Neural cell (in vitro differentiated cells): ENCODE data around the gene CACNA2D2. TPM values are rescaled to one million over a fixed set of nuclear protein-coding genes. Genes with fewer than 3 reads are reported as not detected.

Experiments used
- H2AFZ ChIP-seq: fragments of 200-600, 300-800 bp; sonication (generic), shearing (Covaris generic); 2 replicates; pipeline ENCODE4 v1.6.0; 2014; ENCODE audit warnings: low read depth, mild to moderate bottlenecking, antibody characterized with exemption, low read length, moderate library complexity
- H3F3A ChIP-seq: fragments of 200-600 bp; shearing (Covaris generic); 2 replicates; pipeline ENCODE4 v1.6.1; 2016; ENCODE audit warnings: mild to moderate bottlenecking, moderate library complexity, mixed read lengths, antibody characterized with exemption, low read length; ENCODE audit not compliant: insufficient read depth, poor library complexity, severe bottlenecking
- H3K27ac ChIP-seq: fragments of 200-600, 300-800 bp; sonication (generic), shearing (Covaris generic); 2 replicates; pipeline ENCODE4 v1.5.1; 2014; ENCODE audit warnings: mild to moderate bottlenecking, low read length, moderate library complexity
- H3K27me3 ChIP-seq: fragments of 300-800, 200-600 bp; sonication (generic), shearing (Covaris generic); 2 replicates; pipeline ENCODE4 v1.6.0; 2014; ENCODE audit warnings: mild to moderate bottlenecking, low read depth, low read length, moderate library complexity; ENCODE audit not compliant: insufficient read depth
- H3K36me3 ChIP-seq: fragments of 300-800, 200-600 bp; sonication (generic), shearing (Covaris generic); 2 replicates; pipeline ENCODE4 v1.5.1; 2014; ENCODE audit warnings: mild to moderate bottlenecking, antibody characterized with exemption, low read length, moderate library complexity; ENCODE audit not compliant: insufficient read depth
- H3K4me2 ChIP-seq: fragments of 300-800, 200-600 bp; sonication (generic), shearing (Covaris generic); 2 replicates; pipeline ENCODE4 v1.6.0; 2014; ENCODE audit warnings: mild to moderate bottlenecking, low read length
- H3K4me3 ChIP-seq: fragments of 300-800, 200-600 bp; sonication (generic), shearing (Covaris generic); 2 replicates; pipeline ENCODE4 v1.5.1; 2014; ENCODE audit warnings: mild to moderate bottlenecking, low read length, moderate library complexity
- H3K79me2 ChIP-seq: fragments of 200-600 bp; shearing (Covaris generic); replicated peaks from 2 replicates; pipeline ENCODE4 v1.6.0; 2014; ENCODE audit warnings: mild to moderate bottlenecking, low read length, moderate library complexity; ENCODE audit not compliant: insufficient read depth
- H3K9ac ChIP-seq: fragments of 300-800, 200-600 bp; sonication (generic), shearing (Covaris generic); 2 replicates; pipeline ENCODE4 v1.6.1; 2016; ENCODE audit warnings: mild to moderate bottlenecking, low read length, mixed read lengths
- H3K9me2 ChIP-seq: fragments of 200-600 bp; shearing (Covaris generic); 2 replicates; pipeline ENCODE4 v1.6.1; 2016; ENCODE audit warnings: mild to moderate bottlenecking, low read length, mixed read lengths; ENCODE audit not compliant: insufficient read depth
- H3K9me3 ChIP-seq: fragments of 200-600, 300-800 bp; sonication (generic), shearing (Covaris generic); 2 replicates; pipeline ENCODE4 v1.6.1; 2016; ENCODE audit warnings: mild to moderate bottlenecking, mixed run types, low read length, moderate library complexity, mixed read lengths
- H4K20me1 ChIP-seq: fragments of 200-600 bp; shearing (Covaris generic); 2 replicates; pipeline ENCODE4 v1.6.1; 2016; ENCODE audit warnings: mild to moderate bottlenecking, mixed run types; ENCODE audit not compliant: insufficient read depth
- CTCF ChIP-seq: fragments of 450-650 bp; IDR thresholded peaks from 2 replicates; pipeline ENCODE4 v1.5.1; 2014; ENCODE audit warnings: antibody characterized with exemption, mild to moderate bottlenecking, moderate library complexity; ENCODE audit not compliant: poor library complexity, severe bottlenecking
- EP300 ChIP-seq: fragments of 450-650 bp; conservative IDR thresholded peaks from 2 replicates; pipeline ENCODE4 v1.6.1; 2014; ENCODE audit warnings: antibody characterized with exemption, mild to moderate bottlenecking, moderate library complexity; ENCODE audit not compliant: poor library complexity, severe bottlenecking
- EZH2 ChIP-seq: fragments of 200-600, 300-800 bp; shearing (Covaris generic), sonication (generic); IDR thresholded peaks from 2 replicates; pipeline ENCODE4 v1.6.1; 2014; ENCODE audit warnings: antibody characterized with exemption, low read length, borderline replicate concordance, mild to moderate bottlenecking; ENCODE audit not compliant: insufficient read depth, poor library complexity, severe bottlenecking
- MXI1 ChIP-seq: fragments of 450-650 bp; conservative IDR thresholded peaks from 2 replicates; pipeline ENCODE4 v1.6.1; 2014; ENCODE audit warnings: antibody characterized with exemption, mild to moderate bottlenecking; ENCODE audit not compliant: poor library complexity, severe bottlenecking
- POLR2AphosphoS5 ChIP-seq: IDR thresholded peaks from 2 replicates; pipeline ENCODE4 v1.6.1; 2012
- RAD21 ChIP-seq: fragments of 450-650 bp; conservative IDR thresholded peaks from 2 replicates; pipeline ENCODE4 v1.6.1; 2014; ENCODE audit warnings: antibody characterized with exemption, mild to moderate bottlenecking, moderate library complexity
- REST ChIP-seq: IDR thresholded peaks from 2 replicates; pipeline ENCODE4 v1.6.1; 2012; ENCODE audit warnings: borderline replicate concordance
- SMC3 ChIP-seq: fragments of 450-650 bp; conservative IDR thresholded peaks from 2 replicates; pipeline ENCODE4 v1.6.1; 2014; ENCODE audit warnings: antibody characterized with exemption, mild to moderate bottlenecking, moderate library complexity; ENCODE audit not compliant: poor library complexity
- TAF1 ChIP-seq: IDR thresholded peaks from 2 replicates; pipeline ENCODE4 v1.6.1; 2012; ENCODE audit warnings: low read depth
- polyA plus RNA-seq: library from polyadenylated mRNA; depleted of rRNA; stranded (reverse); fragments of >200 nt; gene quantifications from 2 replicates; pipeline ENCODE4 v1.2.3, GENCODE V29; 2014

The CACNA2D2 gene
- polyA plus RNA-seq, 1 donor from 2014 or later: 7.8 TPM

GRCh38 chr3:50395070-50395860 is 108.2 kb downstream of the CACNA2D2 start:
- Histone ChIP-seq H3F3A (no peaks in the 10 kb centered on the region), H3K4me3 (no peak overlapping the region), H3K9me3 (no peaks in the 10 kb centered on the region), H3K9me2 (no peaks in the 10 kb centered on the region), H3K36me3 (no peaks in the 10 kb centered on the region), H3K9ac (no peak overlapping the region), H4K20me1 (no peaks in the 10 kb centered on the region), H3K79me2 (no peaks in the 10 kb centered on the region), H3K27ac (no peak overlapping the region), H3K27me3 (no peaks in the 10 kb centered on the region), H3K4me2 (no peak overlapping the region), H2AFZ (no peak overlapping the region)
- TF ChIP-seq RAD21: no peak
- TF ChIP-seq TAF1: no peak

- no peaks in the 10 kb centered on the region for H3K79me2 ChIP-seq
- no peaks in the 10 kb centered on the region for H3K36me3 ChIP-seq
- no peaks in the 10 kb centered on the region for H3K9me3 ChIP-seq
- H4K20me1 ChIP-seq: no peaks in the 10 kb centered on the region
- no peak overlapping the region for H3K4me2 ChIP-seq
- H3K9me2 ChIP-seq: no peaks in the 10 kb centered on the region
- no peaks in the 10 kb centered on the region for H3K27me3 ChIP-seq
- no peak overlapping the region for H2AFZ ChIP-seq
- H3K27ac ChIP-seq: no peak overlapping the region
- TF ChIP-seq EP300 (no peak), REST (no peak), RAD21 (no peak), TAF1 (no peak), MXI1 (no peak), CTCF (no peak), POLR2AphosphoS5 (no peak), SMC3 (no peak), EZH2 (no peak)
- no peak overlapping the region for H3K9ac ChIP-seq
- no peaks in the 10 kb centered on the region for H3F3A ChIP-seq
- no peak overlapping the region for H3K4me3 ChIP-seq
Measured at GRCh38 chr3:50393061-50393460, 110.4 kb downstream of the CACNA2D2 start.
